ENCODE results near the gene MRAS.

Gene MRAS

DNA sequence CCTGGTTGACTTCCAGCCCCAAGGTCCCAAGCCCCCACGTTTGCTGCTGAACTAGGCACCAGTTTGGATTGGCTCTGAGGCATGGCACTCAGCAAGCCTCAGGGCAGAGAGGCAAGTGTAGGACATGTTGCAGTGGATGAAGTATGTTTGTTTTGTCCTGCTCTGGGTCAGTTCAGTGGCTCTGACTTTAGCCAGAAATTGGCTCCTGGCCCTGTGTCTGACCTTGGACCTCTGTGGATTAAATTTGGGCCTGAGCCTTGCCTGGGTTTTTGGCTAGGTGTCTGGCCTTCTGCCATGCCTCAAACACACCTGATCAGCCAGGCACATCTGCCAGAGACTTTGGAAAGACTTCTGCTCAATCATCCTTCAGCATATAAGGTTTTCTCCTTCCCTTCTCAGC is 3.6 kb upstream of the MRAS start:
- DNase-seq, result no peak

DNA sequence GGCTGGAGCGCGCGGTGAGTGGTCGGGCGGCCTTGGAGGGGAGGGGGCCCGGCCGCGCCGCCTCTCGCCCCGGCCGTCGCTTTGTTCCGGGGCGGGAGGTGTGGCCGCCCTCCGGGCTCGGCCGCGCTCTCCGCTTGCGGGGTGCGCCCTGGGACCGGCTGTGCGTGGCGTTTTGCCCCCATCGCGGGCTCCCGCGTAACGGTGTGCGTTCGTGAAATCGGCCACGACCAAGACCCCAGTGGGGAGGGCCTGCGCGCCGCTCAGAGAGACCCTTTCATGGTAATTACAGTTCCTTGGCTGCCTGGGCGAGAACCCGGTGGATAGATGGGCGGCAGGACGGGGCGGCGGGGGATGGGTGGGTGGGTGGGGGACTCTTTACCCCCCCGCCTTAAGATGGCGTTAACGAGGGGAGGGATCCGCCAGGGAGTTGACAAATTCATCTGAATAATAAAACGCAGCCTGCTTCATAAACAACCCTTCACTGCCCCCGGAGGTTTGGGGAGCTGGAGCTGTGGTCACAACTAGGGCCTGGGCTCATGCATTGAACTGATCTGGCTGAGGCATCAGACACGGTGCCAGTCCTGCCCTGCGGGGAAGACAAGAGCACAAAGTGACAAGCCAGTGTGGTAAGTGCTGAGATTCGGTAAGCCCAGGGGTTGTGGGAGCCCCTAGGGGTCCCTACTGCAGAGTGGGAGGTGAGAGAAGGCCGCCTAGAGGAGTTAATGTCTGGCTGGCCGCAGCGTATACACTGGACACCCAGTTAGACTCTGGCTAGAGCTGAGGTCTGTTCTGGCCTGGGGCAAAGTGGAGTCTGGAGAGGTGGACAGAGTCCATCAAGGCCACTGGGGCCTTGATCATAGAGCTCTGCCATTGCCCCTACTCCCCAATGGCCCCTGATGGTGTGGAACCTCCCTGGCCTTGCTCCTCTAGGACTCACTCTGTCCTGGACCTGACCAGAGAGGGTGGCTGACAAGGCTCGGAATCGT is 668 bp downstream of the MRAS start:
- no peak for DNase-seq

DNA sequence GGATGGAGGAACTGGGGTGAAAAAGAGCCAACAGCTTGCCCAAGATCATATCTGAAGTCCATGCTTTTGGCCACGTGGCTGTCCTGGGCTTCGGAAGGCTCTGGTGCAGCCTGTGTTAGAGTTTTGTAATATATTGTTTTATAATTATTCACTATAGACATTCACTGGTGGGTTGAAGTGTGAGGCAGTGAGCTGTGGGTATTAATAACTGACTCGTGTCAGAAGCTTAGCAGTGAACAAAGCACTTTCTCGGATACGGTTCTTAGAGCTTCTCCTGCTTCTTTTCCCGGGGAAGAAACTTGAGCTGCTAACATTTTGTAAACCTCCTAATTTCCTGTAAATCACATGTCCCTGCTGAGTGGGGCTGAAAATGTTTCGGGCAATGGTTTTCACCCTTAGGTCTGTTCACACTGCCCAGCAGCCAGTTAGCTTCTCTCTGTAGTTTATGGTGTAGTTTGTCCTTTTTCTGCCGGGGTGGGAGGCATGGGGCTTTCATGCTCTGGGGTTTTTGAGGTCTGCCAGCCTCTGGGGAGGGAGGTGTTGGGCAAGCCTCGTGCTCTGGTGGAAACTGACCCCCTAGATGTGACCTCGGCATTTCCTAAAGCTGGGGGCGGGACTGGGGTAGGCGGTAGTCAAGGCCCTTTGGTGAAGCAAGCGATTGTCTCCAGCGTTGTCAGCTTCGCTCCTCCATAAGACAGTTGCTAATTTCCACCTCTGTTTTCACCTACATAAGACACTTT is 1.7 kb downstream of the MRAS start:
- no peak for DNase-seq

DNA sequence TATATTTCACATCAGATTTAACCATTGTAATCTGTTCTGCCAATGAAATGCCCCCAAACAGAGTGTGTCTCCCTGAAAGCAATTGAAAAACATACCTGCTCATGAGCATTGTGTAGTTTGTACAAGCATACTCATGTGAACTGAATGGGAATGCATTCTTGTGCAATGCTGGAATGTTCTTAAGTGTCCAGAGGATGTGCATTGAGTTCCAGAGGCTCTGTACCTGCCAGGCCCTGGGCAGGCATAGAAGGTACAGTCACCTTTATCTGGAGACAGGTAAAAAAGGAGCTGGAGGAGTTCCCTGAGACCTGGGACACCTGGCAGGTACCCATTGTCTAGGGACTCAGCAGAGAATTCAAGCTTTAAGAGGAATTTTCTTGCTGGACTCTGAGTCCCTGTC is 2.8 kb downstream of the MRAS start:
- no peak for DNase-seq

DNA sequence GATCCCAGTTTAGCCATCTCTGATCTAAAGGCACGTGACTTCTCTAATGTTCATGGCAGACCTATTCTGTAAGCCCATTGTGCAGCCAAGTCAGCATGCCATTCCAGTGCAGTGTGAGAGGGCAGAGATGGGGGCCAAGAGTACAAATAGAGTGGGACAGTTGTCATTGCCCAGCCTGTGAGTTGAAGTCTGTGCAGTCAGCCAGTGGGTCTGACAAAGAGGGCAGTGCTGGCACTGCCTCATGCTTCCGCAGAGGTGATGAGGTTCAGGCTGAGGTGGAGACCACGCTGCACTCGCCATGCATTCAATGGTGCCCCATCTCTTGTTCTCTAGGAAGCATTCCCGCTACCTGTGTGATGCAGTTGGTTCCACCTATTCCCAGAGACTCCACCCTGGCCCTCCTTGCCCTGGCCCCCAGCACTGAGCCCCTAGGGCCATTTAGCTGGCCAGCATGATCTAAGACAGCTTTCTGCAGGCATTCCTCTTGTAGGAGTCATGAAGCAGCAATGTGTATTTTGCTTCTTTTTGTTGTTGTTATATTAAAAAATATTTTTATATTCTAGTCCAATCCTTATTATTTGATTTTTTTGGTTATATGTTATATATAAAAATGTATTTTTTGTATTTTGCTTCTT is 3.7 kb downstream of the MRAS start:
- no peak for DNase-seq

DNA sequence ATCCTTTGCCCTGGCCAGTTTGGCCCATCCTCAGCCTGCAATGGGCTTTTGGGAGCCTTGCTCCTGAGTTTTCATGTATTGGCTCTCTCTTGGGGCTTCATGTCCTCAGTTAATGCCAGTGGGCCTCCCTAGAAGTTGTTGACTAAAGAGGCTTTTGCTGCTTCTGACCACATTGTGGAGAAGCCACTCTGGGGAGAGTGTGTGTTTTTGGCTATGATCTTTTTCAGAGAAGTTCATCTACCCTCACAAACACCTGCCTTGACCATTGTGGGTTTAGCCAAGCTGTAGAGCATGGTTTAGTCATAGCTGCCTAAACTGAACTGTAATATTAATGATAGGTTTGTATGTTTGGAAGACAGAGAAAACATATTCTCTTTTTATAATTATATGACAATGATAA is 6.0 kb downstream of the MRAS start:
- DNase-seq, result no peak

DNA sequence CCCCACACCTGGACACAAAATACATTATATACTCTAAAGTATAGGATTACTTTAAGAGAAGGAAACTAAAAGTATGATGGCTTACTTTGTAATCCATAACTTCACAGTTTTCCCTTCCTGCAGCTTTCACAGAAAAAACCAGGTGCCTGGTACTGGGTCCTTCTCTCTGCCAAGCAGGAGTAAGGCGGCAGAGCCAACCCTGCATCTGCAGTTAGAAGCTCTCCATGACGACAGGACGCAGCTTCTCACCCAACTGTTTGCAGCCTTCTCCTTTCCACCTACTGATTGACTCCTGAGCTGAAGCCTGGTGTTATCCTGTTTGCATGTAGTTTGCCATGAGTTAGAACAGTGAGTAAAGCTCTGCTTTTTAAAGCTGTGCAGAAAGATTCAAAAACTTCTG is 6.7 kb downstream of the MRAS start:
- DNase-seq, result no peak

DNA sequence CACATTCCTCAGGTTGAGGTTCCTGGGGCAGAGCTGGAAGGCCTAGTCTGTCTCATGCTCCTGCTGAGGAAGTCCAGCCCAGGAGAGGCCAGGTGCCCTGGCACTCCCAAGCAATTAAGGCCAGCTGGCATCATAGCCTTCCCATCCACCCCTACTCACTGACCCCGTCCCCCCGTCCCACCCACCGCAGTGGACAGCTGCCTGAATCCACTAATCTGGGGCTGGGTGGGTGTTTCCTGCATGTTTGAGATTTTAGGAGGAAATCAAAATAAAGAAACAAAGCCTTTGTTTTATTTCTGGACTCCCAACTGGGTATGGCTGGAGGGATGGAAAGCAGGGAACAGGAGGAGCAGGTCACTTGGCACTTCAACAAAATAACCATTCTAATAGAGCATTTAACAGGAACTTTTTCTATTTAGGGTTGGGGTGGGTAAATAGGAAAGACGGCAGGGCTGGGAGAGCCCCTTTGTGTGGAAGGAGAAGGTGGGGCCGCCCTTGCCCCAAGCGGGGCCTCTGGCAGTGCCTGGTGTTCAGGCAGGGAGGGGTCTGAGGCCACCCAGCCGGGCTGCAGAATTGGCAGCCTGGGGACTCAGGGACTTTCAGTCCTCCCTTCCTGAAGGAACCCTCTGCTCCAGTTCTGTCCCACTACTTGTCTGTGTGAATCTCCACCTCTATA is 8.5 kb downstream of the MRAS start:
- no peak for DNase-seq

DNA sequence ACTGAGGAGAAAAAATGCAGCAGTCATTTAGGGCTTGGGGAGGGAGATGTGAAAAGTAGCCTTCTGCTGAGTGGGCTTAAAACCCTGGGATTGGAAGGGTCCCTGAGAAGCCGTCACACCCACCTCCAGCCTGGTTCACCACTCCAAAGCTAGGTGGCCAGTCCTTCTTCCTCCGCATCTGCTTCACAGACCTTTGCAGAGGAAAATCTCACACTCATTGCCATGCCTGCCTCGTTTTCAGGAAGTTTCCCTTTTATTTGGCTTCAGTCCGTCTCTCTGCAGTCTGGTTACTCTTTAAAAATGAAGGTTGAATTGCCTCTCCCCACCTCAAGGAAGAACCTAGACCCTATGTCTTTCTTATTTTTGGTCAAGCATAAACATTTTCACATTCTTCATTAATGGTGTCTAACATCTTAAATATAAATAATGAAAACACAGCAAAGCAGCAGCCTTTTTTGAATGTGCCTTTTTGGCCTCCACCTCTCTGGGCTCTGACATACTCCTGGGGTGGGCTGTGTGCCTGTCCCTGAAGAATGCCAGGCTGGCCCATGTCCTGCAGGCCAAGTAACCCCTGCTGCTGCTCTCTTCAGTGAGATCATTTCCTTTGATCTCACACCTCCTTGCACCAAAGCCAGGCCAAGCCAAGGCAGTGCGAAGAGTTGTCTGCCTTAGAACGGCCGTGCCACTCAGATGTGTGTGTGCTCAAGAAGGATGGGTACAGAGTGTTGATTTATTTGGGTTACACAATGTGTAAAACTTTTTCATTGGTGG is 11.0 kb downstream of the MRAS start:
- no peak for DNase-seq

DNA sequence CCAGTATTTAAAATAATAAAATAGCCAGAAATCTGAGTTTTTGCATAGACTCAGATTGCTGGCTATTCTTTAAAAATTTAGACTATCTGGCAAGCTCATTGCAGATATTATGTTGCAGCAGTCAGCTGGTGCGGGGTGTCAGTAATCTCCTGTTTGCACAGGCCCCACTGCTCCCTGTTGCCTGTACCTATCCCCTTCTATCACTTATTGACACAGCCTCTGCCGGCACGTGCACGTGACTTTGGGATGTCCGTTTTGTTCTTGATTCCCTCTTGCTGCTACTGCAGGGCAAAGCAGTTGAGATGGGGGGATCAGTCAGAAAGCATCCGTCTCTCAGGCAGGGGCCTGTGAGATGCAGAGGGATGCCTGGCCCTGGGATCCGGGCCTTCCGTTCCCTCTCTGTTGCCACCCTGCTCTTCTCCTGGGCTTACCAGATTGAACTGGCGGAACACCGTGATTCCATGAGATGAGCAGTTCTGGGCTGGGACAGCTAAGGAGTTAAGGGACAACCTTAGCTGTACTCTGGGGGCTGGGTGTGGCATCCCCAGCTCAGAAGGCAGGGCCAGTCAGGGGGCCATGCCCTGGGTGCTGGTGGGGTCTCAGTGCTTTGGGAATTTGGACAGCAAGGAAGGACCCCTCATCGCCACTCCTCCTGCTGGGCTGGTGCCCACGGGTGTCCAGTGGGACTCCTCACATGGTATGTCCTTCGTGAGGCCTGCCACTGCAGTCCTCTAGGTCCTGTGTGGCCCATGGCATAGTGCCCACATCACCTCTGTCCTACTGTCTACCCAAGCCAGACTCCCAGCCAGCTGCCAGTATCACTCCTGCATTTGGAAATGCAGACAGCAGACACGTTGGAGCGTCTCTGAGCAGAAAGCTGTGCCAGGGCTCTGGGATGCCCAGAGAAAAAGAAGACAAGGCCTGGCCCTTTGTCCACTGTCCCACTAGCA is 11.8 kb downstream of the MRAS start:
- DNase-seq, result no peak

DNA sequence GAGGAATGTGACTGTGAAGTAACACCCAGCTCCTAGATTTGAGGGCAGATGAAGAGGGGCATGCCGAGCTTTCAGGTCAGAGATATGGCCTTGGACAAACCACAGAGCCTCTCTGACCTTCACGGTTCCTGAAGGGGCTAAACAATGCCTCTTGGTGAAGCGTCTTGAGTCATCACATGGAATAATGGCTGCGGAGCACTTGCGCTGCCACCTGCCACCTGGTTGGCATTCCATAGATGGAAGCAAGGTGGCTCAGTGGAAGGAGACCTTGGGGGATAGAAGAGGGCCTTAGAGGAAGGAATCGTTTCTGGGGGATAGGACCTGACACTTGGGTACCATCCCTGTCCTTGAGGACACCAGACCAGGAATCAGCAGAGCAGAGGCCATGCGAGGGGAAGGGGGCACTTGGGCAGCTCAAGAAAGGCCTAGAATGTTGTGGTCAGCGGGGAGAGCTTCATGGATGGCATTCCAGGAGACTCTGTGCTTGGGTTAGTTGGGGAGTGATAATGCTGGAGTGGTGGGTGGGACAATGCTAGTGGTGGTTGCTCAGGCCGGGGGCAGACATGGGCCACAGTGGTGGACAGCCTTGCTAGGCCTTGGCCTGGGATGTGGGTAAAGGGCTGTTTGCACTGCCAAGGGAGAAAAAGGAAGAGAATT is 12.6 kb downstream of the MRAS start:
- DNase-seq, result no peak

DNA sequence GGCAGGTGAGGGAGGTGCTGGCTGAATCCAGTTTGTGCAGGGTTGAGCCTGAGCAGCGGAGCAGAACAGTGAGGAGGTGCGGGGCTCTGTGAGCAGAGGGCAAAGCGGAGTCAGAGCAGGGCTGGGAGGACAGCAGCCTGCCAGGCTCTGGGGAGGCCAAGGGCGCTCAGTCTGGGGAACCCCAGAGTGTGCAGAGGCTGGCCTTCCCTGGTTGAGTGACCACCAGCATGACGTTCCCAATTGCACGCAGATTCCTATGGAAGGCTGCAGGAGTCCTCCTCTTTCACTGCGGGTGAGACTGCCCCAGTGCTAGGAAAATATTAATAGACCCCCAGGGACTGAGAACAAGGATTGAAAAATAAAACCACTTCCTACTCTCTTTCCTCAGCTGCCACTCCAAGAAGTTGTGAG is 13.2 kb downstream of the MRAS start:
- no peak for DNase-seq

DNA sequence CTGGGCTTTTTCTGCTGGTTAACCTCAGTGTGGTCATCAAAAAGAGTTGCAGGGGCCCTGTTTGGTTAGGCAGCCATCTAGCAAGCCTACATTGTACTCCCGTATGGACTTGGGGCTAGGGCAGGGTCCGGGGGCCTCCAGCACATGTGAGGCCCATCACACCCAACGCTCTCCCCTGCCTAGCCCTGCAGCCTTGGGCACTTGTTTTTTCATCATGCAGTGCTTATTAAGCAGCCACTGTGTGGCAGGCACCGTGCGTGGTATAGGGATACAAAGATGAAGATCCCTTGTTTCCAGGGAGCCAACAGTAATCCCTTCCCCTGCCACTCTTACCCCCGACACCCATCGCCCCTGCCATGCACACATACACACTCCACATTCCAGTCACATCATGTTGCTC is 14.2 kb downstream of the MRAS start:
- no peak for DNase-seq

DNA sequence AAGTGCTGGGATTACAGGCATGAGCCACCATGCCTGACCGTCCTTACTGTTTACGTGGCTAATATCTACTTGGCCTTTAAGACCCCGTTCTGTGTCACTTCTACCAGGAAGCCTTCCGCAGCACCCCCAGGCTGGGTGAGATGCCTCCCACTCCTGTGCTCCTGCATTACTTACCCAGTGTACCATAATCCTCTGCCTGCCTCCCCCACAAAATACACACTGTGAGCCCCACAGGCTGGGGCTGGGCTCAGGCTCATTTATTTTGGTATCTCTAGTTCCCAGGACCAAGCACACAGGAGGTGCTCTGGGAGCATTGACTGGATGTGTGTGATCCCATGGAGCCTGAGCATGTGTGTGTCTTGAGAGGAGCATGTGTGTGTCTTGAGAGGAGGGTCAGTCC is 14.9 kb downstream of the MRAS start:
- no peak for DNase-seq

DNA sequence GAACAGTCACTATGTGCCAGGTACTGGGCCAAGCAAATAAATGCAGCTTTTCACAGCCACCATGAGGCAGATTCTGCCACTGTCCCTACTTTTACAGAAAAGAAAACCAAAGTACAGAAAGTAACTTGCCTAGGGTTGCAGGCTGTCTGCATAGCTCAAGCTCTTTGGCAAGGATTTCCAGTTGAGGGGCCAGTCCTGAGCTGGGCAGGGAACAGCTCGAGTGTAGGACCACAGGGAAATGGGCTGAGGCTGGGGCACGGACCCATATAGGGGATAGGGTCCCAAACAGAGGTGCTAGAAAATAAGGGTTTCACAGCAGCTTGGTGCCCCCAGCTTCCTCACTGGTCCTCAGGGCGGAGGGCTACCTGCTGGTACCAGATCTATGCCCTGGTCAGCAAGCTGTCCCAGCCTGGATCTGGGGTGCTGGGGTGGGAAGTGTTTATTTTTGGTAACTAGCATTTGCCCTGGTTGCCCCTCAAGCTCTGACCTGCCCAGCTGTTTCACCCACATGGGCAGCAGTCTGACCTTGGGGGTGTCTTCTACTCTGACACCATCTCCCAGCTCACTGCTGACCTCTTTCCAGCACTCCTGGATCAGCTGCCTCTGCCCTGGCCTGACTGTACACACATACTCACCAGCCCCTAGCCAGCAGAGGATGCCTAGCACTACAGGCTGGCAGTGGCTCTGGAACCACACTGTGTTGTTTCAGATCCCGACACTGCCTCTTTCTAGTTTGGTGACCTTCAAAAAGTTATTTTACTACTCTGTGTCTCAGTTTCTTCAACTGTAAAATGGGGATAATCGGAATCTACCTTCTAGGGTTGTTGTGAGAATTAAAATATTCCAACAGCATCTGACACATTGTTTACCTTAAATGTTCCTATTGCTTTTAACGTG is 16.2 kb downstream of the MRAS start:
- DNase-seq, result no peak

DNA sequence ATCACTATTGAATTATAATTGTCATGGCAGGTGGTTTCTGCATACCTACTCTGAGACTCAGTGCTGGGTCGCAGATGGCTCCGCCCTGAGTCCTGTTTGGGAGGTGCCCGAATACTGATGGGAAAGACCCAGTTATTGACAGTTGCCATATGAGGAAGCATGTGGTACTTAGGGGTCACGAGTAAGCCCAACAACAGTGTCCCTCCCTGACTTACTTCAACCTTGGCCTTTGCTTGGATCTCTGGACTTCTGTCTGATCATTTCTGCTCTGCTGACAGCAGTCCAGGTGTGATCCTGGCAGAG is 16.8 kb downstream of the MRAS start:
- DNase-seq, result no peak

DNA sequence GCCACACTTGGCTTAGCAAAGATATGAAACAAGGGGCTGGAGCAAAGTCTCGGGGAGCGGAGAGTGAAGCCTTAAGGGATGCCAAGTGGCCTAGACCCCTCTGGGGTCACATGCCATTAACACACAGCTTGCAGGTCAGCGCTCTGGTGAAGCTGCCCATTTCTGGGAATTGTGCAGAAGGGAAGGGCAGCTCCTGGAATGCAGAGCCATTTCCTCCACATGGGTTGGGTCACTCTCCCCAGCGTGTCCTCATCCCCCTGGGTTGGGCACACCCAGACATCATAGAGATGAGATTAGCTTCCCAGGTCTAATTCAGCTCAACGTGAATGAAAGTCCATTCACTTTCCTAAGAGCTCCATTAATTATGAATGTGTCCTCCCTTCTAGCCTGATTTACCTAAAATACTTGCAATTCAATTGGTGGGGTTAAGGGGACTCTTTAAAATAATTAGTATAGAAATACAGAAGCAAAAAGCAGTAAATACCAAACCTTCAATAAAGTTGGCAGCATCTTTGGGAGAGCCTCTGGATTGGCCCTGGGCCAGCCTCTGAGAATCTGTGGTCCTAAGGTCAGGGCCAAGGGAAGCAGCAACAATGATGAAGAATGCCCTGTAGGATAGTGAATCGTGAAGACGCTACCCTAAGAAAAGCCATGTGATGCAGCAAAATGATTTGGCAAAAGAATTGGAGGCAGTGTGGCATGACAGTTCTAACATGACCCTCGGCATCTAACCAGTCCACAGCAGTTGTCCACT is 17.8 kb downstream of the MRAS start:
- no peak for DNase-seq

DNA sequence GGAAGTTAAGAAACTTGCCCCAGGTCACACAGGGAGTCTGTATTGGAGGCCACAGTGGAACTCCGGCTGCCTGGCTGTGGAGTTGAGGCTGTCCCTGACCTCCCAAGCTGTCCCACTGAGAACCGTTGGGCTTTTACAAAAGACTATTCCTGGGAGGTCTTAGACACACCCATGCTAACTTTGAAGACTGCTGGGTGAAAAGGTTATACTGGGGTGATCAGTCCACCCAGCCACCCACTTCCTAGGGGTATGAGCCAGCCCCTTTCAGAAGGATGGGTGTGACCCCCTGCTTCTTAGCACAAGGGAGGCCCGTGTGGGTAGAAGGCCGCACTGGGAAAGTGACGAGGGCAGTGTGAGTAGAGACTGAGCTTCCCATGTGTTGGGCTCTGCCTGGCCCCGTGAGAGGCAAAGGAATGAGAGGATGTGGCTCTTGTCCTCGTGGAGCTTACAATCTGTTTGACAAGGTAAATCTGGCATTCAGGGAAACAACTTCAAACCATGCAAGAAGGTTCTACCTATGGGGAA is 19.0 kb downstream of the MRAS start:
- DNase-seq, result no peak

DNA sequence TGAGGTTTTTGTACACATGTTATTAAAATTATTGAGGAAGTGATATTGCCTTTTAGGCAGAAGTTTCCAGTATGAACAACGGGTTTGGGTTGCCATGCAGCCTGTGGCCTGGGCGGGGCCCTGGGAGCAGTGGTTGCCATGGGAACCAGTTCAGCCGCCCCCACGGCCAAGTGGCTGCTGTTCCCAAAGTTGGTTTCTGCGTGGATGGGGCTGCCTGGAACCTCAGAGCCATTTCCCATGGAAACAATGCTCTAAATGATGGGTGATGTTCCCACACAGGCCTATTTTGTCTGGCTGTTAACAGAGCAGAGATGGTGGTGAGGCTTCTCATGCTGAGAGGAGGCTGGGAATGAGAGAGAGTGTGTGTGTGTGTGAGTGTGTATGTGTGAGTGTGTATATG is 19.5 kb downstream of the MRAS start:
- no peak for DNase-seq

Measured in activated T-cell treated with anti-CD3 and anti-CD28 coated beads, Interleukin-2, amount 50 U/mL, for 1 hour (primary cell).